GM15510 (cell line): Measurements from ENCODE around the gene EDARADD.

Experiments
- POLR2A ChIP-seq: IDR thresholded peaks from 3 replicates; pipeline ENCODE4 v1.6.1; 2011; ENCODE audit warnings: borderline replicate concordance; ENCODE audit not compliant: insufficient read length; ENCODE audit errors: extremely low read depth

The EDARADD gene

GRCh38 chr1:236393681-236394481, at the start of gene EDARADD:
EDARADD (plus strand) TSS chr1:236394286; CDS start chr1:236394445, 159 bp downstream.
- TF ChIP-seq POLR2A = no peak

GRCh38 chr1:236345728-236346127, 48.4 kb upstream of the EDARADD start:
- TF ChIP-seq POLR2A = no peak

GRCh38 chr1:236348071-236348470, 46.0 kb upstream of the EDARADD start:
- TF ChIP-seq POLR2A = no peak

GRCh38 chr1:236350308-236350707, 43.8 kb upstream of the EDARADD start:
- no peak for TF ChIP-seq POLR2A

GRCh38 chr1:236351875-236352573, 42.1 kb upstream of the EDARADD start:
- TF ChIP-seq POLR2A = no peak

GRCh38 chr1:236353813-236354212, 40.3 kb upstream of the EDARADD start:
- no peak for TF ChIP-seq POLR2A

- no peak for TF ChIP-seq POLR2A
Observed at GRCh38 chr1:236354330-236355147, 39.5 kb upstream of the EDARADD start.

GRCh38 chr1:236356141-236356540, 37.9 kb upstream of the EDARADD start:
- no peak for TF ChIP-seq POLR2A

- TF ChIP-seq POLR2A = no peak
Observed at GRCh38 chr1:236361909-236362590, 32.0 kb upstream of the EDARADD start.

GRCh38 chr1:236363237-236363636, 30.8 kb upstream of the EDARADD start:
- no peak for TF ChIP-seq POLR2A

GRCh38 chr1:236365999-236366570, 28.0 kb upstream of the EDARADD start:
- no peak for TF ChIP-seq POLR2A

GRCh38 chr1:236370420-236370819, 23.7 kb upstream of the EDARADD start:
- no peak for TF ChIP-seq POLR2A

- no peak for TF ChIP-seq POLR2A
Observed at GRCh38 chr1:236371083-236371482, 23.0 kb upstream of the EDARADD start.

- TF ChIP-seq POLR2A = no peak
Observed at GRCh38 chr1:236377832-236378535, 16.1 kb upstream of the EDARADD start.

GRCh38 chr1:236381565-236382158, 12.4 kb upstream of the EDARADD start:
- TF ChIP-seq POLR2A = no peak
